Measurements from ENCODE around the gene TMIGD2.

DNA sequence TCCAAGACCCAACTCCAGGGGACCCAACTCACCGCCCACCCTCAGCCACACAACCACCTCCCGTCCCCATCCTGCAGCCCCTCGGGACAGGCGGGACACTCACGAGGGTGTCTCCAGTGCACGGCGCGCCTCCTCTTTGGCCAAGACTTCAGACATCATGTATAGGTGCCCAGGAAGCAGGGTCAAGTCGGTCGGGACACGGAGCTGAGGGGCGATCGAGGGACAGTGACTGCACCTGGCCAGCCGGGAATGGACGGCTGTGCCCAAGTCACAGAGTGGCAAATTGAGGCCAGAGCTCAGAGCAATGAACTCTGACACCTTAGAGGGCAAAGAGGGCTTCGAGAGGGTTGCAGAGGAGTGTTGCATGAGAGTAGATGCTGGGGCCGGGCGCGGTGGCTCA is 27.7 kb upstream of the TMIGD2 start:
- TF ChIP-seq EP300 (IDR thresholded peaks at IDR 0.05; ENCODE audit: borderline replicate concordance) (no peak), USF1 (IDR thresholded peaks at IDR 0.05) (no peak), YY1 (IDR thresholded peaks at IDR 0.05; ENCODE audit: low read depth) (no peak), NFIC (IDR thresholded peaks at IDR 0.05) (no peak), RAD21 (IDR thresholded peaks at IDR 0.05; ENCODE audit: low read depth) (no peak), TEAD4 (IDR thresholded peaks at IDR 0.05) (no peak), TAF1 (IDR thresholded peaks at IDR 0.05; ENCODE audit: low read depth) (no peak), CEBPB (IDR thresholded peaks at IDR 0.05) (no peak)

Measured in Ishikawa (cell line).